Measurements from ENCODE around the gene THSD7A. TPM values are rescaled to one million over a fixed set of nuclear protein-coding genes. Genes with fewer than 3 reads are reported as not detected.

The THSD7A gene
- total and polyA plus RNA-seq, 4 donors: 0.15 to 2.7 (median 1.9) TPM

GRCh38 chr7:11675163-11675562, 156.8 kb downstream of the THSD7A start:
- H3K27me3 ChIP-seq (ENCODE audit: control insufficient read depth in 4 of 4, insufficient read depth in 4 of 4, low read length in 3 of 4): no peaks in the 10 kb centered on the region
- no peak for DNase-seq (ENCODE audit: low spot score)
- no peak overlapping the region for H3K27ac ChIP-seq (ENCODE audit: low read depth in 1 of 2, low read length in 2 of 2)
- H3K4me1 ChIP-seq (ENCODE audit: control insufficient read depth in 4 of 4, insufficient read depth in 4 of 4, low read length in 3 of 4): no peaks in the 10 kb centered on the region
- peaks cover 0 to 3% (median 0%) of the 10 kb centered on the region in 4 donors for H3K9me3 ChIP-seq (ENCODE audit: control insufficient read depth in 4 of 4, low read length in 3 of 4)
- H3K36me3 ChIP-seq (ENCODE audit: control insufficient read depth in 4 of 4, insufficient read depth in 3 of 4, low read depth in 1 of 4, low read length in 3 of 4): no peaks in the 10 kb centered on the region
- no peak overlapping the region for H3K9ac ChIP-seq (ENCODE audit: low read depth in 1 of 2, low read length in 2 of 2)
- 95% methylated on average over 5 of the region's 5 CpGs for WGBS
- H3K4me3 ChIP-seq (ENCODE audit: low read depth in 1 of 3, low read length in 3 of 3): no peak overlapping the region
- TF ChIP-seq REST (IDR thresholded peaks at IDR 0.05): no peak
- no peak for TF ChIP-seq HNF4G (IDR thresholded peaks at IDR 0.05)
- no peak for TF ChIP-seq FOXA2 (IDR thresholded peaks at IDR 0.05)
- TF ChIP-seq, protein P1, sequence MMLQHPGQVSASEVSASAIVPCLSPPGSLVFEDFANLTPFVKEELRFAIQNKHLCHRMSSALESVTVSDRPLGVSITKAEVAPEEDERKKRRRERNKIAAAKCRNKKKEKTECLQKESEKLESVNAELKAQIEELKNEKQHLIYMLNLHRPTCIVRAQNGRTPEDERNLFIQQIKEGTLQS (IDR thresholded peaks at IDR 0.05): no peak
- no peak for TF ChIP-seq JUND (IDR thresholded peaks at IDR 0.05)
- no peak for TF ChIP-seq YY1 (IDR thresholded peaks at IDR 0.05)
- TF ChIP-seq, protein P2, sequence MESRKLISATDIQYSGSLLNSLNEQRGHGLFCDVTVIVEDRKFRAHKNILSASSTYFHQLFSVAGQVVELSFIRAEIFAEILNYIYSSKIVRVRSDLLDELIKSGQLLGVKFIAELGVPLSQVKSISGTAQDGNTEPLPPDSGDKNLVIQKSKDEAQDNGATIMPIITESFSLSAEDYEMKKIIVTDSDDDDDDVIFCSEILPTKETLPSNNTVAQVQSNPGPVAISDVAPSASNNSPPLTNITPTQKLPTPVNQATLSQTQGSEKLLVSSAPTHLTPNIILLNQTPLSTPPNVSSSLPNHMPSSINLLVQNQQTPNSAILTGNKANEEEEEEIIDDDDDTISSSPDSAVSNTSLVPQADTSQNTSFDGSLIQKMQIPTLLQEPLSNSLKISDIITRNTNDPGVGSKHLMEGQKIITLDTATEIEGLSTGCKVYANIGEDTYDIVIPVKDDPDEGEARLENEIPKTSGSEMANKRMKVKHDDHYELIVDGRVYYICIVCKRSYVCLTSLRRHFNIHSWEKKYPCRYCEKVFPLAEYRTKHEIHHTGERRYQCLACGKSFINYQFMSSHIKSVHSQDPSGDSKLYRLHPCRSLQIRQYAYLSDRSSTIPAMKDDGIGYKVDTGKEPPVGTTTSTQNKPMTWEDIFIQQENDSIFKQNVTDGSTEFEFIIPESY (IDR thresholded peaks at IDR 0.05): no peak
- TF ChIP-seq RXRA (IDR thresholded peaks at IDR 0.05): no peak
- no peak for TF ChIP-seq EGR1 (IDR thresholded peaks at IDR 0.05; ENCODE audit: low read depth in 2 of 2)
- no peak for TF ChIP-seq RAD21 (IDR thresholded peaks at IDR 0.05)
- TF ChIP-seq FOXA1 (IDR thresholded peaks at IDR 0.05): no peak
- TF ChIP-seq TAF1 (conservative IDR thresholded peaks at IDR 0.05): no peak

- no peak for DNase-seq (ENCODE audit: low spot score)
- no peak for TF ChIP-seq SP1 (IDR thresholded peaks at IDR 0.05)
- TF ChIP-seq NR2F2 (IDR thresholded peaks at IDR 0.05): no peak
- no peak for TF ChIP-seq FOXA1 (IDR thresholded peaks at IDR 0.05)
- TF ChIP-seq JUND (IDR thresholded peaks at IDR 0.05): no peak
- no peak for TF ChIP-seq GABPA (IDR thresholded peaks at IDR 0.05 in 1 of 2, conservative IDR thresholded peaks at IDR 0.05 in 1 of 2)
- no peak for TF ChIP-seq EGR1 (IDR thresholded peaks at IDR 0.05; ENCODE audit: low read depth in 2 of 2)
- TF ChIP-seq FOXA2 (IDR thresholded peaks at IDR 0.05): no peak
- TF ChIP-seq, protein P3, sequence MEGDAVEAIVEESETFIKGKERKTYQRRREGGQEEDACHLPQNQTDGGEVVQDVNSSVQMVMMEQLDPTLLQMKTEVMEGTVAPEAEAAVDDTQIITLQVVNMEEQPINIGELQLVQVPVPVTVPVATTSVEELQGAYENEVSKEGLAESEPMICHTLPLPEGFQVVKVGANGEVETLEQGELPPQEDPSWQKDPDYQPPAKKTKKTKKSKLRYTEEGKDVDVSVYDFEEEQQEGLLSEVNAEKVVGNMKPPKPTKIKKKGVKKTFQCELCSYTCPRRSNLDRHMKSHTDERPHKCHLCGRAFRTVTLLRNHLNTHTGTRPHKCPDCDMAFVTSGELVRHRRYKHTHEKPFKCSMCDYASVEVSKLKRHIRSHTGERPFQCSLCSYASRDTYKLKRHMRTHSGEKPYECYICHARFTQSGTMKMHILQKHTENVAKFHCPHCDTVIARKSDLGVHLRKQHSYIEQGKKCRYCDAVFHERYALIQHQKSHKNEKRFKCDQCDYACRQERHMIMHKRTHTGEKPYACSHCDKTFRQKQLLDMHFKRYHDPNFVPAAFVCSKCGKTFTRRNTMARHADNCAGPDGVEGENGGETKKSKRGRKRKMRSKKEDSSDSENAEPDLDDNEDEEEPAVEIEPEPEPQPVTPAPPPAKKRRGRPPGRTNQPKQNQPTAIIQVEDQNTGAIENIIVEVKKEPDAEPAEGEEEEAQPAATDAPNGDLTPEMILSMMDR (IDR thresholded peaks at IDR 0.05; ENCODE audit: low read depth, low read length, missing input control): no peak
- TF ChIP-seq MAX (IDR thresholded peaks at IDR 0.05): no peak
- no peak for TF ChIP-seq RAD21 (IDR thresholded peaks at IDR 0.05)
- no peak for TF ChIP-seq HNF4A (conservative IDR thresholded peaks at IDR 0.05)
- no peak for TF ChIP-seq YY1 (IDR thresholded peaks at IDR 0.05)
- no peak for TF ChIP-seq TAF1 (conservative IDR thresholded peaks at IDR 0.05)
- no peak for TF ChIP-seq HNF4G (IDR thresholded peaks at IDR 0.05)
- no peak for TF ChIP-seq RXRA (IDR thresholded peaks at IDR 0.05)
- TF ChIP-seq REST (IDR thresholded peaks at IDR 0.05): no peak
- Histone ChIP-seq H3K9ac (ENCODE audit: low read depth in 1 of 2, low read length in 2 of 2) (no peak overlapping the region), H3K4me1 (ENCODE audit: control insufficient read depth in 4 of 4, insufficient read depth in 4 of 4, low read length in 3 of 4) (peaks cover 0 to 2% (median 0%) of the 10 kb centered on the region in 4 donors), H3K36me3 (ENCODE audit: control insufficient read depth in 4 of 4, insufficient read depth in 3 of 4, low read depth in 1 of 4, low read length in 3 of 4) (no peaks in the 10 kb centered on the region), H3K27me3 (ENCODE audit: control insufficient read depth in 4 of 4, insufficient read depth in 4 of 4, low read length in 3 of 4) (no peaks in the 10 kb centered on the region), H3K27ac (ENCODE audit: low read depth in 1 of 2, low read length in 2 of 2) (no peak overlapping the region), H3K9me3 (ENCODE audit: control insufficient read depth in 4 of 4, low read length in 3 of 4) (no peaks in the 10 kb centered on the region), H3K4me3 (ENCODE audit: low read depth in 1 of 3, low read length in 3 of 3) (no peak overlapping the region)
- WGBS: 79% methylated on average over 4 of the region's 4 CpGs
These were observed 163.3 kb downstream of the THSD7A start for GRCh38 chr7:11668727-11669126.

Data from liver (tissue), 9 donors.